Duodenal mucosa (tissue), 2 donors: ENCODE measurements around the gene DHFR.

Source experiments
- H3K27ac ChIP-seq: one replicate; pipeline ENCODE4 v1.7.0; 2013; ENCODE audit warnings: low read depth, low read length
- H3K27me3 ChIP-seq, 2 donors: one replicate each; pipeline ENCODE4 v1.7.0; 2013; ENCODE audit warnings: low read length in 2 of 2, control low read depth in 1 of 2; ENCODE audit not compliant: insufficient read depth in 2 of 2, control insufficient read depth in 1 of 2
- H3K36me3 ChIP-seq, 2 donors: one replicate each; pipeline ENCODE4 v1.7.0; 2013; ENCODE audit warnings: low read length in 2 of 2, control low read depth in 1 of 2; ENCODE audit not compliant: insufficient read depth in 2 of 2, control insufficient read depth in 1 of 2
- H3K4me1 ChIP-seq, 2 donors: one replicate each; pipeline ENCODE4 v1.7.0; 2013; ENCODE audit warnings: low read length in 2 of 2, control low read depth in 1 of 2; ENCODE audit not compliant: insufficient read depth in 2 of 2, control insufficient read depth in 1 of 2
- H3K4me3 ChIP-seq, 2 donors: one replicate each; pipeline ENCODE4 v1.7.0; 2013; ENCODE audit warnings: low read length in 2 of 2, low read depth in 1 of 2
- H3K9ac ChIP-seq, 2 donors: one replicate each; pipeline ENCODE4 v1.7.0; 2013; ENCODE audit warnings: low read length in 2 of 2, low read depth in 1 of 2
- H3K9me3 ChIP-seq, 2 donors: one replicate each; pipeline ENCODE4 v1.7.0; 2013; ENCODE audit warnings: low read length in 2 of 2, control low read depth in 1 of 2; ENCODE audit not compliant: control insufficient read depth in 1 of 2

Gene DHFR

DNA sequence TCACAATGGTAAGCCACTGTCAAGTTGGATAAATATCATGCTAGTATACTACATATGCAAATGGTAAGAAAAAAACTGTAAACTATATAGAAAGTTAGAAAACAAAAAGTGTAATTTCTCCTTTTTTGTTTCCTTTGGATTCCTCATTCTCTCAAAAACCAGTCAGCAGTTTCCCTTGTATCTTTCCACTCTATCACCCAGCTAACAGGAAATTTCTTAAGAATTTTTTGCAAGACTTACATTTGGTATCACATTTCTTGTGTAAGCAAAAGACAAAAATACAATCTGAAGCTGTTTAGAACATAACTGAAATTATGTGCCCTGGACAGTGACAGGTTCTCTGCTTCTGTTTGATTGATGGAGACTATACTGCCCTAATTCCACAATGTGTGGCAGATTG is 25.5 kb downstream of the DHFR start:
- H3K9ac ChIP-seq: no peak overlapping the region
- no peaks in the 10 kb centered on the region for H3K27me3 ChIP-seq
- H3K4me1 ChIP-seq: no peaks in the 10 kb centered on the region
- H3K27ac ChIP-seq: no peak overlapping the region
- peaks cover 4 to 24% of the 10 kb centered on the region in 2 donors for H3K36me3 ChIP-seq
- no peaks in the 10 kb centered on the region for H3K9me3 ChIP-seq
- H3K4me3 ChIP-seq: no peak overlapping the region

GRCh38 chr5:80625230-80625629 is 29.6 kb downstream of the DHFR start:
- peaks cover 0 to 7% of the 10 kb centered on the region in 2 donors for H3K4me1 ChIP-seq
- H3K36me3 ChIP-seq: peaks cover 4 to 9% of the 10 kb centered on the region in 2 donors
- no peak overlapping the region for H3K4me3 ChIP-seq
- no peaks in the 10 kb centered on the region for H3K9me3 ChIP-seq
- H3K27ac ChIP-seq: no peak overlapping the region
- H3K27me3 ChIP-seq: no peaks in the 10 kb centered on the region
- H3K9ac ChIP-seq: no peak overlapping the region

GRCh38 chr5:80623999-80624398 is 30.8 kb downstream of the DHFR start:
- Histone ChIP-seq H3K9ac (no peak overlapping the region), H3K36me3 (peaks cover 0 to under 1% of the 10 kb centered on the region in 2 donors), H3K27me3 (no peaks in the 10 kb centered on the region), H3K4me1 (peaks cover 0 to 7% of the 10 kb centered on the region in 2 donors), H3K9me3 (no peaks in the 10 kb centered on the region), H3K4me3 (no peak overlapping the region), H3K27ac (no peak overlapping the region)

GRCh38 chr5:80622756-80623155 is 32.0 kb downstream of the DHFR start:
- no peaks in the 10 kb centered on the region for H3K36me3 ChIP-seq
- no peaks in the 10 kb centered on the region for H3K9me3 ChIP-seq
- no peak overlapping the region for H3K4me3 ChIP-seq
- H3K27me3 ChIP-seq: no peaks in the 10 kb centered on the region
- no peak overlapping the region for H3K9ac ChIP-seq
- H3K27ac ChIP-seq: no peak overlapping the region
- H3K4me1 ChIP-seq: peaks cover 0 to 7% of the 10 kb centered on the region in 2 donors

DNA sequence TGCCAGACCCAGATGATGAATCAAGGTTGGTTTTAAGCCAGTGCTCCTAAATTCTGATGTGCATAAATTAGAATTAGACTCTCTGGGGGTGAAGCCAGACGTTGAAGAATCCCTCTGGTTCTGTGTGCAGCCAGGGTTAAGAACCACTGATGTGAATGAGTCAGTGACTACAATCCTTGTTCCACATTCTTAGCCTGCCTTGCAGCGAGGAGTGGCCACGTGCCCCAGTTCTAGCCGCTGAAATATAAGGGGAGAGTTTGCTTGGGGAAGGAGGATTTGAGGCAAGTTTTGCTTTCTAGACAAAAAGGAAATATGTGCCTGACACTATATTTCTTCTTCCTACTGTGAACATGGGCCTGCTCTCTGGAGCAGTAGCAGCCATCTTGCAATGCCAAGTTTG is 34.6 kb downstream of the DHFR start:
- Histone ChIP-seq H3K4me3 (no peak overlapping the region), H3K9ac (no peak overlapping the region), H3K36me3 (no peaks in the 10 kb centered on the region), H3K9me3 (no peaks in the 10 kb centered on the region), H3K27ac (no peak overlapping the region), H3K4me1 (peaks cover 0 to 7% of the 10 kb centered on the region in 2 donors), H3K27me3 (no peaks in the 10 kb centered on the region)

- H3K4me1 ChIP-seq: peaks cover 0 to 6% of the 10 kb centered on the region in 2 donors
- H3K36me3 ChIP-seq: no peaks in the 10 kb centered on the region
- H3K4me3 ChIP-seq: no peak overlapping the region
- no peaks in the 10 kb centered on the region for H3K9me3 ChIP-seq
- H3K27me3 ChIP-seq: no peaks in the 10 kb centered on the region
- H3K9ac ChIP-seq: no peak overlapping the region
- no peak overlapping the region for H3K27ac ChIP-seq
These were observed 35.7 kb downstream of the DHFR start for GRCh38 chr5:80619086-80619485.

- Histone ChIP-seq H3K27me3 (no peaks in the 10 kb centered on the region), H3K9ac (no peak overlapping the region), H3K4me1 (no peaks in the 10 kb centered on the region), H3K27ac (no peak overlapping the region), H3K9me3 (no peaks in the 10 kb centered on the region), H3K36me3 (no peaks in the 10 kb centered on the region), H3K4me3 (no peak overlapping the region)
These were observed 36.3 kb downstream of the DHFR start for GRCh38 chr5:80618438-80618837.

DNA sequence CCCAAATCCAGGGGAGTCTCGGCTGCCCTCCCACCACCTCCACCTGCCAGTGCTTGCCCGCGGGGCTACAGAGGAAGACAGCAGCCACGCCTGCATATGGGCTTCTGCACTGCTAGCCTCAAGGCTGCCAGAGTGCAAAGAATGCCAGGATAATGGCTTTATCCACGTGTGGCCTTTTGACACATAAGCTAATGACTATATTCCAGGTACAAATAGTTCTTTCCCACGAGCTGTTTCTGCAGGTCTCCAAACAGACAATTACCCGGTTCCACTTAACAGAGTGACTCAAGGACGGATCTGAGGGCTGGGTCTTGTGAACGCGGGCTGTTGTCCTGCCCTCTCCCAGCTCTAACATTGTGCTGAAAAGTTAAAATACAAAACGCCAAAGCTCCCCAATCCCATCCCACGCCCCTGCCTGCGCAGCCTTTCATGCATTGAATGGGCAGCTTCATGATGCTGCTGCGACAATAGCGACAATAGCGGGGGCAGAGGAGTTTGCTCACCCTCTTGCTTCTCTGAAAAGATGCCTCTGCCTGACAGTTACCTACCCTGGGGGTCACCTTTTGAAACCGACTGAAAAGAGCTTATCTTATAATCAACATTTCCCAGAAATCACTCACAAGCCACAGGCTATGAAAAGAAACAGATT is 39.4 kb downstream of the DHFR start:
- Histone ChIP-seq H3K27ac (no peak overlapping the region), H3K27me3 (no peaks in the 10 kb centered on the region), H3K4me1 (no peaks in the 10 kb centered on the region), H3K9ac (no peak overlapping the region), H3K4me3 (no peak overlapping the region), H3K36me3 (no peaks in the 10 kb centered on the region), H3K9me3 (peaks cover 0 to 2% of the 10 kb centered on the region in 2 donors)

GRCh38 chr5:80609692-80610091 is 45.1 kb downstream of the DHFR start:
- Histone ChIP-seq H3K9ac (no peak overlapping the region), H3K36me3 (no peaks in the 10 kb centered on the region), H3K9me3 (peaks cover 0 to 2% of the 10 kb centered on the region in 2 donors), H3K4me1 (no peaks in the 10 kb centered on the region), H3K27me3 (no peaks in the 10 kb centered on the region), H3K4me3 (no peak overlapping the region), H3K27ac (no peak overlapping the region)

DNA sequence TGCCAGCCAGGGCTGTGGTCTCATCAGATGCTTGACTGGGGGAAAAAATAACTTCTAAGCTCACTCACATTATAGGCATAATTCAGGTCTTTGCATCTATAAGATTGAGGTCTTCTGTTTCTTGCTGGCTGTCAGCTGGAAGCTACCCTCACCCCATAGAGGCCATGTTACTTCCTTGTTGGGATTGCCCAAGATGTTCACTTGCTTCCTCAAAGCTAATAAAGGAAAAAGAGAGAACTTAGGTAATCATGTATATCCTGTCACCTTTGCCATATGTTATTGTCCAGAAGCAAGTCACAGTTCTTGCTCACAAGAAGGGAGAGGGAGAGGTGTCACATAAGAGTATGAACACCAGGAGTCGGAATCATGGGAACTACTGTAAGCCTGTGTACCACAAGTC is 46.1 kb downstream of the DHFR start:
- Histone ChIP-seq H3K9me3 (peaks cover 0 to 2% of the 10 kb centered on the region in 2 donors), H3K4me1 (no peaks in the 10 kb centered on the region), H3K9ac (no peak overlapping the region), H3K27me3 (no peaks in the 10 kb centered on the region), H3K36me3 (no peaks in the 10 kb centered on the region), H3K27ac (no peak overlapping the region), H3K4me3 (no peak overlapping the region)
